Measurements from ENCODE around the gene ANTXR1. TPM values are rescaled to one million over a fixed set of nuclear protein-coding genes. Genes with fewer than 3 reads are reported as not detected.
A peak's percentile ranks its signal among the peaks of the same experiment; 100 is the strongest.

Gene ANTXR1
- total and polyA plus RNA-seq, 4 donors, result 45.7 to 65.0 (median 47.7) TPM

DNA sequence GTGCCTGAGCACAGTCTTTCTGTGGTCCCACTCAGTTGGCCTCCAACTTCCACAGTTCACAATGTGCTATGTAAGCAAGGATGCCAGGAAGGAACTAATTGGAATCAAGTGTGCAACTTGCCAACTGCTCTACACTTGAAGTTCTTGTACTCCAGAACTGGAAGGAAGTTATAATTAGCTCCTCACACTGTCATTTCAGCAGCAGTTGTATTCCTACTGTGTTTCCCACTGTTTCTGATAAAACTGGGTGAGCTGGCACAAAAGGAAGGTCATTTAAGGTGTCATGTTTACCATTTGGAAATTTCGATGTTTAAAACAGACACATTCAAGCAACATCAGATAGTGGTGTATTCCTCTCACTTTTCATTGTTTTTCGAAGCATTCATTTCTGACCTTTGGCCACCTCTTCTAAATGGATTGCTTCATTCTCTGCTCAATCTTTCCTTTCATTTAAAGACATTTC, 84.2 kb downstream of the ANTXR1 start:
- no CpG with 5 or more reads among the region's 2 CpGs for WGBS (ENCODE audit: insufficient coverage)
- peak in 1 of 6 donors; percentile 78 for DNase-seq (ENCODE audit: low read depth in 4 of 6, low spot score in 6 of 6)
- Histone ChIP-seq H3K9me3 (ENCODE audit: control insufficient read depth, insufficient read depth, low read length) (no peaks in the 10 kb centered on the region), H3K27me3 (ENCODE audit: control insufficient read depth, insufficient read depth, low read length) (no peaks in the 10 kb centered on the region), H3K4me1 (ENCODE audit: control insufficient read depth, insufficient read depth, low read length) (no peaks in the 10 kb centered on the region), H3K27ac (ENCODE audit: low read depth, low read length) (no peak overlapping the region), H3K4me3 (ENCODE audit: low read depth, low read length) (no peak overlapping the region), H3K36me3 (ENCODE audit: control insufficient read depth, insufficient read depth, low read length) (no peaks in the 10 kb centered on the region)

GRCh38 chr2:69097891-69098655, 85.1 kb downstream of the ANTXR1 start:
- DNase-seq (ENCODE audit: low read depth in 4 of 6, low spot score in 6 of 6), result no peak
- no peak overlapping the region for H3K4me3 ChIP-seq (ENCODE audit: low read depth, low read length)
- H3K4me1 ChIP-seq (ENCODE audit: control insufficient read depth, insufficient read depth, low read length), result no peaks in the 10 kb centered on the region
- no peaks in the 10 kb centered on the region for H3K9me3 ChIP-seq (ENCODE audit: control insufficient read depth, insufficient read depth, low read length)
- H3K36me3 ChIP-seq (ENCODE audit: control insufficient read depth, insufficient read depth, low read length), result peaks cover 5% of the 10 kb centered on the region
- H3K27me3 ChIP-seq (ENCODE audit: control insufficient read depth, insufficient read depth, low read length), result no peaks in the 10 kb centered on the region
- no CpG with 5 or more reads among the region's 2 CpGs for WGBS (ENCODE audit: insufficient coverage)
- no peak overlapping the region for H3K27ac ChIP-seq (ENCODE audit: low read depth, low read length)

DNA sequence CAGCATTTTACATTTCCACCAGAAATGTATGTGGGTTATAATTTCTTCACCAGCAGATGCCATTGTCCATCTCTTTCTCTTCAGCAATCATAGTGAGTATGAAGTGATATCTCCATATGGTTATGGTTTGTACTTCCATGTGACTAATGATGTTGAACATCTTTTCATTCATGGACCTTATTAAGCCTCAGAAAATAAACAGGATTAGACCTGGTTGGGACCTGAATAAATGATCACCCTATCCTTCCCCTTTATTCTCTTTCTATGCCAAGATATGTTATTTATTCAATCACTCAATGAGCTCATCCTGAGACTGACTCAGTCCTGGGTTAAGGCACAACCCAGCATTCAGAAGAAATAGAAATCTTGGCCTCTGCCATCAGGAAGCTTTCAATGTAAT, 86.6 kb downstream of the ANTXR1 start:
- Histone ChIP-seq H3K9me3 (ENCODE audit: control insufficient read depth, insufficient read depth, low read length) (no peaks in the 10 kb centered on the region), H3K27ac (ENCODE audit: low read depth, low read length) (no peak overlapping the region), H3K36me3 (ENCODE audit: control insufficient read depth, insufficient read depth, low read length) (peaks cover 8% of the 10 kb centered on the region), H3K4me1 (ENCODE audit: control insufficient read depth, insufficient read depth, low read length) (no peaks in the 10 kb centered on the region), H3K4me3 (ENCODE audit: low read depth, low read length) (no peak overlapping the region), H3K27me3 (ENCODE audit: control insufficient read depth, insufficient read depth, low read length) (no peaks in the 10 kb centered on the region)
- no peak for DNase-seq (ENCODE audit: low read depth in 4 of 6, low spot score in 6 of 6)

DNA sequence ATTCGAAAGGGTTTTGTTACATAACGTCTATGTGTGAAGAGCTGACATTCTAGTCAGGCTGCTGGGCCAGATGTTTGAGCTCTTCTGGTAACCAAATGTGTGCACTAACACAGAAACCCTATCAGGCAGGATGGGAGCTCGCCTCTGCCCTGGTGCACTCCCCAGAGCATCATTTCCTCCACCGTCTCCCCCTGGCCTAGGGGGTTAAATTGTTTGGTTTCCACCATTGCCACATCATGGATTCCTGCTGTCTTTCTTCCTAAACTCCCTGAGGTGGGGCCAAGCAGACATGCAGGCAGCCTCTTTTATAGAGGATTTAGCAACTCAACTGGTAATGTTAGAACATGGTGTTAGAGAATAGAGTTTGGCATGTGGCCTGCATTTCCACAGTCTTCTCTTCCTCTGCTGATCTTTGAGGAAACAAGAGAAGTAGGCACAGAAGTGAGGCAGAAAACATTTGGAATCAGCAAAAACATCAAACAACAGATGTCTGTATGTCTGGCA, 87.3 kb downstream of the ANTXR1 start:
- H3K27me3 ChIP-seq (ENCODE audit: control insufficient read depth, insufficient read depth, low read length), result no peaks in the 10 kb centered on the region
- no peaks in the 10 kb centered on the region for H3K4me1 ChIP-seq (ENCODE audit: control insufficient read depth, insufficient read depth, low read length)
- peaks cover 12% of the 10 kb centered on the region for H3K36me3 ChIP-seq (ENCODE audit: control insufficient read depth, insufficient read depth, low read length)
- no peak overlapping the region for H3K4me3 ChIP-seq (ENCODE audit: low read depth, low read length)
- no peak overlapping the region for H3K27ac ChIP-seq (ENCODE audit: low read depth, low read length)
- 50% methylated on average over 1 of the region's 4 CpGs for WGBS (ENCODE audit: insufficient coverage)
- peak in 1 of 6 donors; percentile 82 for DNase-seq (ENCODE audit: low read depth in 4 of 6, low spot score in 6 of 6)
- no peaks in the 10 kb centered on the region for H3K9me3 ChIP-seq (ENCODE audit: control insufficient read depth, insufficient read depth, low read length)

DNA sequence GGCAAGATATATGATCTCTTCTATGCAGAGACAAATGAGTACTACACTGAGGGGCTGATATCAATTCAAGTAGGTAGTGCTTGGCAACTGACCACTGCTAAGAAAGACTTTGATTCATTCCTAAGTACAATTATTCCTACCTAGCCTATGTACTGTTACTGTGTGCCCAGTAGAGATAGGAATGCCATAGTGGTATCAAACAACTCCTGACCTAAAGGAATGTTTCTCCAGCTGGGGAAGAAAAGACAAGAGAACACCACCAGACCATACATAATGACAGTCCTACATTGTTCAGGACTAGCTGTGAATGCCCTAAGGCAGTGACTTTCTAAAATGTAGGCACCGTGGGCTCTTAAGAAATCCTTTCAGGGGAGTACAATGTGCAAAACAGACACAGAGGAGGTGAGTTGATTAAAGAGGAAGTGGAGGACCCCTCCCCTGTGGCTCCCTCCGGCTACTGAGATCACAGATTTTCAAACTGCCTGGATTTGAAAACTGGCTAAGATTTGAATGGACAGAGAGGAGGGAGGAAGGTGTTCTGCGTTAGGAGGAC, 89.1 kb downstream of the ANTXR1 start:
- 94% methylated on average over 2 of the region's 3 CpGs for WGBS (ENCODE audit: insufficient coverage)
- no peaks in the 10 kb centered on the region for H3K4me1 ChIP-seq (ENCODE audit: control insufficient read depth, insufficient read depth, low read length)
- peaks cover 12% of the 10 kb centered on the region for H3K36me3 ChIP-seq (ENCODE audit: control insufficient read depth, insufficient read depth, low read length)
- H3K27ac ChIP-seq (ENCODE audit: low read depth, low read length), result no peak overlapping the region
- DNase-seq (ENCODE audit: low read depth in 4 of 6, low spot score in 6 of 6), result no peak
- H3K27me3 ChIP-seq (ENCODE audit: control insufficient read depth, insufficient read depth, low read length), result no peaks in the 10 kb centered on the region
- no peaks in the 10 kb centered on the region for H3K9me3 ChIP-seq (ENCODE audit: control insufficient read depth, insufficient read depth, low read length)
- H3K4me3 ChIP-seq (ENCODE audit: low read depth, low read length), result no peak overlapping the region

DNA sequence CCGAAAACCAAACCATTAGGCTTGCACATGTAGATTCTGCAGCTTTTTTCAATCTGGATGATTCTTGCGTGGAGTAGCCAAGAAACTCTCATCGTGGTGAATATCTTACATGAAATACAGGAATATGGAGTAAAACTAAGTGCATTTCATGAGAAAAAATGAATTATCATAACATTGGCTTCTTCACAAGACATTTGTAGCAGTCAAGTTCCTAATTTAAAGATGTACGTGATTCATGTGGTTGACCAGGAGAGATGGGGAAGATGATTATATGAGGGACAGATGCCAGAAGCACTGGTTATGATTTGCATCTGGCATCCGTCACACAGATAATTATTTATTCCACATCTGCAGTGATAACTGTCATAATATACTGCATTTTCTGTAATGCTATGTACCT, 90.4 kb downstream of the ANTXR1 start:
- Histone ChIP-seq H3K27me3 (ENCODE audit: control insufficient read depth, insufficient read depth, low read length) (no peaks in the 10 kb centered on the region), H3K27ac (ENCODE audit: low read depth, low read length) (no peak overlapping the region), H3K4me1 (ENCODE audit: control insufficient read depth, insufficient read depth, low read length) (no peaks in the 10 kb centered on the region), H3K36me3 (ENCODE audit: control insufficient read depth, insufficient read depth, low read length) (peaks cover 12% of the 10 kb centered on the region), H3K9me3 (ENCODE audit: control insufficient read depth, insufficient read depth, low read length) (no peaks in the 10 kb centered on the region), H3K4me3 (ENCODE audit: low read depth, low read length) (no peak overlapping the region)
- 90% methylated on average over 2 of the region's 5 CpGs for WGBS (ENCODE audit: insufficient coverage)
- DNase-seq (ENCODE audit: low read depth in 4 of 6, low spot score in 6 of 6), result no peak

DNA sequence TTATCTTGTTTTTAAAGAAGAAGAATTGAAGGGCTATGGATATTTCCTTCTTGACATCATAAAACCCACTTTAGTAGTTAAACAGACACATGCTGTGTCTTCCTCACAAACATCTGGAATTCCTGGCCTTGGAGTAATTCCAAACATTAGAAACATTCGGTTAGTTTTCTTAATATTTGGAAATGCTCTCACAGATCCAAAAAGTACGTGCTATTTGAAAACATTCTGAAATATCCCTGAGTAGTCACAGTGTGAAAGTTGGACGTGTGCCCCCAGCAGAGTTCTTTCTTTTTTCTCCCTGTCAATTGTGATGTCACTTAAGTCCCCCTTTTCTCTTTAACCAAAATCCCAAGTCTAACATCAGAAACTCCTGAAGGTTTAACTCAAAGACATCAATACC, 91.3 kb downstream of the ANTXR1 start:
- Histone ChIP-seq H3K9me3 (ENCODE audit: control insufficient read depth, insufficient read depth, low read length) (no peaks in the 10 kb centered on the region), H3K27me3 (ENCODE audit: control insufficient read depth, insufficient read depth, low read length) (no peaks in the 10 kb centered on the region), H3K4me1 (ENCODE audit: control insufficient read depth, insufficient read depth, low read length) (no peaks in the 10 kb centered on the region), H3K36me3 (ENCODE audit: control insufficient read depth, insufficient read depth, low read length) (peaks cover 12% of the 10 kb centered on the region), H3K4me3 (ENCODE audit: low read depth, low read length) (no peak overlapping the region), H3K27ac (ENCODE audit: low read depth, low read length) (peak overlapping the region; percentile 16)
- 66% methylated on average over 2 of the region's 3 CpGs for whole genome bisulfite sequencing (ENCODE audit: insufficient coverage)
- peak in 1 of 6 donors; percentile 55 for DNase-seq (ENCODE audit: low read depth in 4 of 6, low spot score in 6 of 6)

- H3K27me3 ChIP-seq (ENCODE audit: control insufficient read depth, insufficient read depth, low read length), result no peaks in the 10 kb centered on the region
- H3K9me3 ChIP-seq (ENCODE audit: control insufficient read depth, insufficient read depth, low read length), result no peaks in the 10 kb centered on the region
- H3K27ac ChIP-seq (ENCODE audit: low read depth, low read length), result no peak overlapping the region
- H3K36me3 ChIP-seq (ENCODE audit: control insufficient read depth, insufficient read depth, low read length), result peaks cover 6% of the 10 kb centered on the region
- DNase-seq (ENCODE audit: low read depth in 4 of 6, low spot score in 6 of 6), result peak in 1 of 6 donors; percentile 22
- H3K4me3 ChIP-seq (ENCODE audit: low read depth, low read length), result no peak overlapping the region
- H3K4me1 ChIP-seq (ENCODE audit: control insufficient read depth, insufficient read depth, low read length), result no peaks in the 10 kb centered on the region
- no CpG with 5 or more reads among the region's 4 CpGs for WGBS (ENCODE audit: insufficient coverage)
Measured at GRCh38 chr2:69109255-69109654, 96.3 kb downstream of the ANTXR1 start.

DNA sequence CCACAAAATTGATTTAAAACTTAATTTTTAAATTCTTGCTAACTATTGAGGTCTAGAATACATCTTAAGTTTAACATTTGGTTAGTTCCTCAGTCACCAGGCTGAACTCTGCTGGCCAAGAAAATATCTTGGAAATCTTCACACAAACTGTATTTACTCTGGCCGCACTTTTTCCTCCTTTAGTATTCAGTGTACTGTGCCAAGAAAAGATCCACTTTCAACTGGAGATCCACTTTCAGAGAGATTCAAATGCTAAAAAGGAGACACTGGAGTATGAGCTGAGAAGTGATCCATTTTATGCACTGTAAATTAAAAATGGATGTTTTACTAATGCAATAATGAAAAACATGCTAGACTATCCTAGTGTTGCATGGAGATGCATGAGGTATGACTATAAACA, 98.1 kb downstream of the ANTXR1 start:
- peak in 1 of 6 donors; percentile 44 for DNase-seq (ENCODE audit: low read depth in 4 of 6, low spot score in 6 of 6)
- no CpG with 5 or more reads among the region's 1 CpG for WGBS (ENCODE audit: insufficient coverage)
- H3K4me1 ChIP-seq (ENCODE audit: control insufficient read depth, insufficient read depth, low read length), result no peaks in the 10 kb centered on the region

DNA sequence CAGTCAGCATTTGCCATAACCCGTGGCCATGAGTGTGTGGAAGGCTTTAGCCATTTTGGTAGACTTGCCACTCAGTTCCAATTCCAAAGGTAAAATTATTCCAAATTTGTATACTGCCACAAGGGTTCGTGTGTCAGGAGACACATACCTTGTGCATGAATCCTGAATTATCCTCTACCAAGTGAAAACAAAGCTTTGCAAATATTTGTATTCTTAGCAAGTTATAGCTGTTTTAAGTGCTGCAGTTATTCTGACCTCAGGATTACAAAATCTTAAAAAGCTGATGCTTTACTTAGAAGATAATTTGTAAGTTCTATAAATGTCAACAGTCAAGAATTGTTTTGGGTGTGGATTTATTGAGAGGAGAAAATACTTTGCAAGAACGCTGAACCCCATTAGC, 100.6 kb downstream of the ANTXR1 start:
- WGBS (ENCODE audit: insufficient coverage), result no CpG with 5 or more reads among the region's 3 CpGs
- Histone ChIP-seq H3K4me1 (ENCODE audit: control insufficient read depth, insufficient read depth, low read length) (no peaks in the 10 kb centered on the region), H3K36me3 (ENCODE audit: control insufficient read depth, insufficient read depth, low read length) (peaks cover 2% of the 10 kb centered on the region), H3K27me3 (ENCODE audit: control insufficient read depth, insufficient read depth, low read length) (no peaks in the 10 kb centered on the region), H3K9me3 (ENCODE audit: control insufficient read depth, insufficient read depth, low read length) (no peaks in the 10 kb centered on the region), H3K4me3 (ENCODE audit: low read depth, low read length) (no peak overlapping the region), H3K27ac (ENCODE audit: low read depth, low read length) (no peak overlapping the region)
- no peak for DNase-seq (ENCODE audit: low read depth in 4 of 6, low spot score in 6 of 6)

More for the DNA sequence above, 98.1 kb downstream of the ANTXR1 start:
- no peaks in the 10 kb centered on the region for H3K36me3 ChIP-seq (ENCODE audit: control insufficient read depth, insufficient read depth, low read length)
- no peak overlapping the region for H3K4me3 ChIP-seq (ENCODE audit: low read depth, low read length)
- no peak overlapping the region for H3K27ac ChIP-seq (ENCODE audit: low read depth, low read length)
- no peaks in the 10 kb centered on the region for H3K9me3 ChIP-seq (ENCODE audit: control insufficient read depth, insufficient read depth, low read length)
- no peaks in the 10 kb centered on the region for H3K27me3 ChIP-seq (ENCODE audit: control insufficient read depth, insufficient read depth, low read length)

Data from spinal cord (tissue), 10 donors.